Measurements from ENCODE around the gene CCNL2. TPM values are rescaled to one million over a fixed set of nuclear protein-coding genes. Genes with fewer than 3 reads are reported as not detected.
"Not testable (repeated sequence)": the region's sequence is repeated elsewhere in the genome, so short reads cannot be mapped to it uniquely, and the experiment has no call there.

Gene CCNL2
- total and polyA plus RNA-seq, 7 donors = 40.2 to 71.8 (median 52.0) TPM

GRCh38 chr1:1388078-1388472 lies 11.1 kb downstream of the CCNL2 start:
- TF ChIP-seq CTCF (IDR thresholded peaks at IDR 0.05) = no peak
- Histone ChIP-seq H3K9me3 (no peaks in the 10 kb centered on the region), H3K4me1 (peaks cover 8% of the 10 kb centered on the region), H3K36me3 (ENCODE audit: insufficient read depth in 1 of 2, low read depth in 1 of 2) (peaks cover 17 to 89% of the 10 kb centered on the region in 2 donors), H3K27ac (no peak overlapping the region), H3K27me3 (ENCODE audit: insufficient read depth in 3 of 3, low read length in 2 of 3) (no peaks in the 10 kb centered on the region), H3K4me3 (no peak overlapping the region)
- intact Hi-C loops (cut with DNase I) = no loop called here
- WGBS, 3 donors = 94 to 97% (median 96%) methylated on average over 16 of the region's 16 CpGs
- DNase-seq = no peak
- no peak for ATAC-seq

GRCh38 chr1:1387098-1388077 lies 11.7 kb downstream of the CCNL2 start:
- H3K27me3 ChIP-seq (ENCODE audit: insufficient read depth in 3 of 3, low read length in 2 of 3) = no peaks in the 10 kb centered on the region
- H3K4me3 ChIP-seq = no peak overlapping the region
- DNase-seq = no peak
- H3K36me3 ChIP-seq (ENCODE audit: insufficient read depth in 1 of 2, low read depth in 1 of 2) = peaks cover 17 to 82% of the 10 kb centered on the region in 2 donors
- no peak overlapping the region for H3K27ac ChIP-seq
- intact Hi-C loops (cut with DNase I) = no loop called here
- WGBS, 3 donors = 93 to 96% (median 94%) methylated on average over 50 of the region's 50 CpGs
- no peaks in the 10 kb centered on the region for H3K9me3 ChIP-seq
- H3K4me1 ChIP-seq = peaks cover 7% of the 10 kb centered on the region
- TF ChIP-seq CTCF (IDR thresholded peaks at IDR 0.05) = no peak
- ATAC-seq = peak in 1 of 4 donors; percentile 12

- WGBS, 3 donors = 89 to 92% (median 91%) methylated on average over 8 of the region's 8 CpGs
- peaks cover 7% of the 10 kb centered on the region for H3K4me1 ChIP-seq
- no peak overlapping the region for H3K27ac ChIP-seq
- H3K4me3 ChIP-seq = no peak overlapping the region
- H3K36me3 ChIP-seq (ENCODE audit: insufficient read depth in 1 of 2, low read depth in 1 of 2) = peaks cover 17 to 68% of the 10 kb centered on the region in 2 donors
- intact Hi-C loops (cut with DNase I) = no loop called here
- no peak for TF ChIP-seq CTCF (IDR thresholded peaks at IDR 0.05)
- ATAC-seq (no peak), DNase-seq (no peak)
- no peaks in the 10 kb centered on the region for H3K9me3 ChIP-seq
- no peaks in the 10 kb centered on the region for H3K27me3 ChIP-seq (ENCODE audit: insufficient read depth in 3 of 3, low read length in 2 of 3)
Observed at GRCh38 chr1:1385931-1386330, 13.2 kb downstream of the CCNL2 start.

- H3K4me3 ChIP-seq; H3K9me3 ChIP-seq; H3K4me1 ChIP-seq; H3K27me3 ChIP-seq (ENCODE audit: insufficient read depth in 3 of 3, low read length in 2 of 3); intact Hi-C loops (cut with DNase I); ATAC-seq; DNase-seq; H3K27ac ChIP-seq: not testable (repeated sequence)
- 93 to 97% (median 94%) methylated on average over 29 of the region's 29 CpGs for WGBS, 3 donors
- H3K36me3 ChIP-seq (ENCODE audit: insufficient read depth in 1 of 2, low read depth in 1 of 2) = peaks cover 16 to 62% of the 10 kb centered on the region in 2 donors
Observed at GRCh38 chr1:1385339-1385738, 13.8 kb downstream of the CCNL2 start.

- WGBS, 3 donors = 68 to 80% (median 73%) methylated on average over 8 of the region's 8 CpGs
- ATAC-seq (no peak), DNase-seq (peak in 1 of 2 donors; percentile 46)
- peaks cover 2 to 21% of the 10 kb centered on the region in 2 donors for H3K36me3 ChIP-seq (ENCODE audit: insufficient read depth in 1 of 2, low read depth in 1 of 2)
- no peaks in the 10 kb centered on the region for H3K27me3 ChIP-seq (ENCODE audit: insufficient read depth in 3 of 3, low read length in 2 of 3)
- peaks cover 7% of the 10 kb centered on the region for H3K4me1 ChIP-seq
- no peak for TF ChIP-seq CTCF (IDR thresholded peaks at IDR 0.05)
- intact Hi-C loops (cut with DNase I) = no loop called here
- no peak overlapping the region for H3K4me3 ChIP-seq
- H3K9me3 ChIP-seq = no peaks in the 10 kb centered on the region
- no peak overlapping the region for H3K27ac ChIP-seq
Observed at GRCh38 chr1:1381294-1381693, 17.8 kb downstream of the CCNL2 start.
